H1 (cell line): Measurements from ENCODE around the gene ERAS. TPM values are rescaled to one million over a fixed set of nuclear protein-coding genes. Genes with fewer than 3 reads are reported as not detected.
A peak's percentile ranks its signal among the peaks of the same experiment; 100 is the strongest.
"Not testable (repeated sequence)": the region's sequence is repeated elsewhere in the genome, so short reads cannot be mapped to it uniquely, and the experiment has no call there.

Experiments used
- CTCF ChIA-PET: fragments of 300-600 bp; sonication (Branson Sonifier 250); formaldehyde crosslinking; loops from one replicate; lab custom pipeline; 2021; ENCODE audit not compliant: partially characterized antibody; lab: Charles Lee
- POLR2A ChIA-PET: fragments of 300-600 bp; sonication (Branson Sonifier 250); formaldehyde crosslinking; loops from one replicate; lab custom pipeline; 2021; ENCODE audit warnings: inconsistent platforms; ENCODE audit not compliant: partially characterized antibody; lab: Charles Lee
- DNase-seq, 2 experiments: peaks; one replicate each; pipeline versions ENCODE4 v3.0.0 to v3.0.0-alpha.2; 2010 to 2022; ENCODE audit warnings: low spot score in 2 of 2, low read depth in 1 of 2, mixed read lengths in 1 of 2
- FAIRE-seq: peaks from 2 replicates; lab custom pipeline; 2011; peaks lifted over from hg19 to GRCh38; lab: Jason Lieb, UNC
- H2AFZ ChIP-seq: 2 replicates; pipeline ENCODE4 v1.8.1; 2012; ENCODE audit warnings: low read length, inconsistent platforms
- H2AK5ac ChIP-seq: 2 replicates; pipeline ENCODE4 v1.6.1; 2013; ENCODE audit warnings: low read depth, low read length
- H2BK120ac ChIP-seq: replicated peaks from 2 replicates; pipeline ENCODE3; 2013; ENCODE audit warnings: low read depth, low read length, inconsistent platforms
- H2BK12ac ChIP-seq: 2 replicates; pipeline ENCODE4 v1.6.1; 2013; ENCODE audit warnings: low read depth, low read length
- H2BK15ac ChIP-seq: 2 replicates; pipeline ENCODE4 v1.6.1; 2013; ENCODE audit warnings: low read length
- H2BK20ac ChIP-seq: 2 replicates; pipeline ENCODE4 v1.6.1; 2013; ENCODE audit warnings: low read length
- H2BK5ac ChIP-seq: 2 replicates; pipeline ENCODE4 v1.6.1; 2013; ENCODE audit warnings: low read depth, low read length
- H3K14ac ChIP-seq: 2 replicates; pipeline ENCODE4 v1.6.1; 2013; ENCODE audit warnings: inconsistent platforms; ENCODE audit not compliant: insufficient read length
- H3K18ac ChIP-seq: 2 replicates; pipeline ENCODE4 v1.6.1; 2013; ENCODE audit warnings: low read length; ENCODE audit errors: extremely low read depth
- H3K23ac ChIP-seq: 2 replicates; pipeline ENCODE4 v1.6.1; 2013; ENCODE audit warnings: inconsistent platforms; ENCODE audit not compliant: insufficient read length
- H3K23me2 ChIP-seq: 2 replicates; pipeline ENCODE4 v1.6.1; 2013; ENCODE audit warnings: low read depth, low read length
- H3K27ac ChIP-seq: 2 replicates; pipeline ENCODE4 v1.6.1; 2011; ENCODE audit warnings: low read depth, low read length, inconsistent platforms
- H3K27me3 ChIP-seq, 4 experiments: replicated peaks in 1 of 4; 1 replicate in 1 of 4; 2 replicates in 3 of 4; pipeline versions ENCODE4 v1.6.1 to v1.8.1; 2011 to 2013; ENCODE audit warnings: low read length in 3 of 4, mild to moderate bottlenecking in 3 of 4, inconsistent platforms in 2 of 4, mixed read lengths in 2 of 4, moderate library complexity in 1 of 4; ENCODE audit not compliant: control insufficient read depth in 3 of 4, insufficient read depth in 3 of 4; ENCODE audit errors: extremely low read depth in 1 of 4
- H3K36me3 ChIP-seq, 4 experiments: 2 replicates each; pipeline versions ENCODE4 v1.6.1 to v1.8.1; 2011 to 2013; ENCODE audit warnings: mild to moderate bottlenecking in 4 of 4, low read length in 3 of 4, moderate library complexity in 2 of 4, control low read depth in 1 of 4, inconsistent platforms in 1 of 4; ENCODE audit not compliant: insufficient read depth in 4 of 4, control insufficient read depth in 2 of 4
- H3K4ac ChIP-seq: replicated peaks from 2 replicates; pipeline ENCODE3; 2013; ENCODE audit warnings: low read length, low read depth, mixed read lengths, inconsistent platforms; ENCODE audit not compliant: insufficient read length
- H3K4me1 ChIP-seq, 4 experiments: replicated peaks in 1 of 4; 1 replicate in 1 of 4; 2 replicates in 3 of 4; pipeline versions ENCODE4 v1.6.1 to v1.8.1; 2011 to 2013; ENCODE audit warnings: low read length in 3 of 4, inconsistent platforms in 2 of 4, mixed read lengths in 1 of 4; ENCODE audit not compliant: insufficient read depth in 4 of 4, control insufficient read depth in 3 of 4
- H3K4me2 ChIP-seq, 2 experiments: 2 replicates each; pipeline versions ENCODE4 v1.6.1 to v1.8.1; 2011 to 2013; ENCODE audit warnings: low read depth in 2 of 2, low read length in 2 of 2, control low read depth in 1 of 2, inconsistent platforms in 1 of 2, mild to moderate bottlenecking in 1 of 2; ENCODE audit not compliant: insufficient read depth in 1 of 2
- H3K4me3 ChIP-seq, 4 experiments: fragments of 200-600, 300-600 bp in 1 of 4; sonication (generic), shearing (Covaris generic), sonication (Bioruptor Twin) in 1 of 4; 2 replicates each; pipeline versions ENCODE4 v1.5.1 to v1.8.1; 2011 to 2016; ENCODE audit warnings: low read length in 4 of 4, low read depth in 3 of 4, control low read depth in 2 of 4, inconsistent platforms in 2 of 4, mild to moderate bottlenecking in 2 of 4, mixed read lengths in 1 of 4, moderate library complexity in 1 of 4; ENCODE audit not compliant: insufficient read depth in 2 of 4; ENCODE audit errors: extremely low read depth in 1 of 4
- H3K56ac ChIP-seq: replicated peaks from 2 replicates; pipeline ENCODE3; 2013; ENCODE audit warnings: low read depth, mild to moderate bottlenecking, mixed read lengths, low read length, inconsistent platforms; ENCODE audit not compliant: insufficient read length
- H3K79me1 ChIP-seq: 2 replicates; pipeline ENCODE4 v1.6.1; 2013; ENCODE audit warnings: low read depth, low read length, control low read depth
- H3K79me2 ChIP-seq, 2 experiments: 2 replicates each; pipeline versions ENCODE4 v1.6.1 to v1.8.1; 2012 to 2013; ENCODE audit warnings: low read length in 2 of 2, mild to moderate bottlenecking in 2 of 2, inconsistent platforms in 1 of 2; ENCODE audit not compliant: insufficient read depth in 2 of 2, control insufficient read depth in 1 of 2
- H3K9ac ChIP-seq, 4 experiments: replicated peaks in 1 of 4; 1 replicate in 1 of 4; 2 replicates in 3 of 4; pipeline versions ENCODE4 v1.6.1 to v1.8.1; 2011 to 2013; ENCODE audit warnings: low read depth in 3 of 4, low read length in 3 of 4, control low read depth in 2 of 4, mild to moderate bottlenecking in 2 of 4, moderate library complexity in 2 of 4, inconsistent platforms in 1 of 4; ENCODE audit errors: extremely low read depth in 1 of 4
- H3K9me3 ChIP-seq, 2 experiments: 2 replicates each; pipeline versions ENCODE4 v1.6.1 to v1.8.1; 2012 to 2013; ENCODE audit warnings: mild to moderate bottlenecking in 2 of 2, moderate library complexity in 2 of 2, control low read depth in 1 of 2, inconsistent platforms in 1 of 2, low read depth in 1 of 2, low read length in 1 of 2, mixed read lengths in 1 of 2; ENCODE audit not compliant: insufficient read depth in 2 of 2
- H4K20me1 ChIP-seq, 2 experiments: replicated peaks in 1 of 2; 2 replicates each; pipeline versions ENCODE3 to v1.8.1; 2011 to 2013; ENCODE audit warnings: inconsistent platforms in 2 of 2, low read length in 2 of 2, mild to moderate bottlenecking in 1 of 2; ENCODE audit not compliant: insufficient read depth in 2 of 2, control insufficient read depth in 1 of 2
- H4K5ac ChIP-seq: 2 replicates; pipeline ENCODE4 v1.6.1; 2013; ENCODE audit warnings: low read length, low read depth, mixed read lengths, inconsistent platforms; ENCODE audit not compliant: insufficient read length
- H4K8ac ChIP-seq: 2 replicates; pipeline ENCODE4 v1.8.0; 2013; ENCODE audit warnings: mild to moderate bottlenecking, moderate library complexity, low read length, inconsistent platforms; ENCODE audit not compliant: insufficient read depth; ENCODE audit errors: extremely low read depth
- H4K91ac ChIP-seq: replicated peaks from 2 replicates; pipeline ENCODE3; 2013; ENCODE audit warnings: low read length, mixed read lengths, inconsistent platforms; ENCODE audit not compliant: insufficient read length
- whole genome bisulfite sequencing, 2 experiments: shearing (Covaris generic) in 1 of 2; methylation state at CpG; one replicate each; pipeline versions ENCODE4 v1.1.6 to v1.1.7; 2013 to 2015; ENCODE audit warnings: low lambda C conversion rate in 2 of 2, mixed read lengths in 2 of 2, inconsistent platforms in 1 of 2, low coverage in 1 of 2, missing lambda C conversion rate in 1 of 2; ENCODE audit not compliant: insufficient replicate concordance in 2 of 2, insufficient coverage in 1 of 2, insufficient read length in 1 of 2; ENCODE audit errors: extremely low coverage in 1 of 2, missing lambda C conversion rate in 1 of 2; 5-methylcytosine and 5-hydroxymethylcytosine counted together
- polyA plus RNA-seq, 7 experiments: library from polyadenylated mRNA; depleted of rRNA in 3 of 7; stranded (reverse) in 5 of 7; unstranded in 2 of 7; fragments of >200 nt in 5 of 7; fragments of 200-250 nt in 2 of 7; gene quantifications; 1 replicate in 5 of 7; 2 replicates in 1 of 7; 4 replicates in 1 of 7; pipeline versions ENCODE4 v1.2.1 to v1.2.3, GENCODE V29; 2011 to 2013; ENCODE audit warnings: missing spikeins in 2 of 7, mixed read lengths in 2 of 7
- total RNA-seq: library from RNA; stranded (reverse); fragmentation: NEBNext Ultra II Directional; extraction: Animal tissue kit (Norgen Biotek cat#: 25700); gene quantifications from 2 replicates; pipeline ENCODE4 v1.2.1, GENCODE V29; 2021

Gene ERAS
- total and polyA plus RNA-seq, 2 of the 8 experiments (the other 6 are each of a cell fraction or from before 2014, with no cell fraction given): 0.70 TPM; not detected in 1

DNA sequence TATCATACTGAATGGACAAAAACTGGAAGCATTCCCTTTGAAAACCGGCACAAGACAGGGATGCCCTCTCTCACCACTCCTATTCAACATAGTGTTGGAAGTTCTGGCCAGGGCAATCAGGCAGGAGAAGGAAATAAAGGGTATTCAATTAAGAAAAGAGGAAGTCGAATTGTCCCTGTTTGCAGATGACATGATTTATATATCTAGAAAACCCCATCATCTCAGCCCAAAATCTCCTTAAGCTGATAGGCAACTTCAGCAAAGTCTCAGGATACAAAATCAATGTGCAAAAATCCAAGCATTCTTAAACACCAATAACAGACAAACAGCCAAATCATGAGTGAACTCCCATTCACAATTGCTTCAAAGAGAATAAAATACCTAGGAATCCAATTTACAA is 45.7 kb downstream of the ERAS start:
- H2AK5ac ChIP-seq, DNase-seq, H4K5ac ChIP-seq, H3K36me3 ChIP-seq, H3K23ac ChIP-seq, H3K14ac ChIP-seq, H4K20me1 ChIP-seq, H3K56ac ChIP-seq, H3K23me2 ChIP-seq, H4K8ac ChIP-seq, H2AFZ ChIP-seq, H2BK12ac ChIP-seq, H2BK20ac ChIP-seq, H3K79me1 ChIP-seq, H2BK120ac ChIP-seq, FAIRE-seq, H3K79me2 ChIP-seq, H3K4me3 ChIP-seq, H3K4me1 ChIP-seq, H3K9me3 ChIP-seq, CTCF ChIA-PET, POLR2A ChIA-PET, H2BK15ac ChIP-seq, H3K9ac ChIP-seq, H3K4me2 ChIP-seq, H3K18ac ChIP-seq, H2BK5ac ChIP-seq, H3K27me3 ChIP-seq, H3K27ac ChIP-seq, H3K4ac ChIP-seq, H4K91ac ChIP-seq: not testable (repeated sequence)
- WGBS, 2 experiments: no CpG with 5 or more reads among the region's 2 CpGs

DNA sequence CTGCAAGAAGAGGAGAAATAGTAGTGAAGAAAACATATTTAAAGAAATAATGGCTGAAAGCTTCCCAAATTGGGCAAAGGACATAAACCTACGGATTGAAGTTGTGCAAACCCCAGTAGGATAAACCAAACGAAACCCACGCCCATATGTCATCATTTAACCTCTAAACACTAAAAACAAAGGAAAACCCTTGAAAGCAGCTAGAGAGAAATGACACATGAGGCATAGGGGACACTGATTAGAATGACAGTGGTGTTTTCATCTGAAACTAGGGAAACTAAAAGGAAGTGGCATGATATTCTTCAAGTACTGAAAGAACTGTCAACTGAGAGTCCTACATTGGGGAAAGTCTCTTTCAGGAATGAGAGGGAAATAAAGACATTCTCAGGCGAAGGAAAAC is 50.6 kb downstream of the ERAS start:
- H4K8ac ChIP-seq, H3K23me2 ChIP-seq, H3K9ac ChIP-seq, H3K9me3 ChIP-seq, H2AK5ac ChIP-seq, H2AFZ ChIP-seq, H2BK12ac ChIP-seq, H3K23ac ChIP-seq, H3K14ac ChIP-seq, H3K4me3 ChIP-seq, H3K56ac ChIP-seq, H4K5ac ChIP-seq, CTCF ChIA-PET, H3K18ac ChIP-seq, H3K27me3 ChIP-seq, H4K91ac ChIP-seq, H2BK15ac ChIP-seq, H2BK20ac ChIP-seq, H3K27ac ChIP-seq, DNase-seq, H3K79me2 ChIP-seq, H3K4ac ChIP-seq, H3K4me1 ChIP-seq, H2BK120ac ChIP-seq, H3K4me2 ChIP-seq, H2BK5ac ChIP-seq, H3K79me1 ChIP-seq, H4K20me1 ChIP-seq, H3K36me3 ChIP-seq: not testable (repeated sequence)
- 60% methylated on average over 3 of the region's 4 CpGs; no CpG with 5 or more reads in 1 of the 2 experiments for WGBS, 2 experiments
- POLR2A ChIA-PET: interaction anchor here (0.6 to 1.6 kb wide), 3 partner anchors 10 to 33 kb away, joined by 3 to 4 read pairs (median 3); no protein-coding TSS in a partner anchor
- peak; percentile 65 for FAIRE-seq
